K562 (cell line): ENCODE results near the gene PES1. TPM values are rescaled to one million over a fixed set of nuclear protein-coding genes. Genes with fewer than 3 reads are reported as not detected.

ENCODE experiments used
- ZNF436 ChIP-seq: fragments of 250-450, 450-650 bp; sonication (Bioruptor Pico); formaldehyde crosslinking; IDR thresholded peaks from 2 replicates; pipeline ENCODE4 v1.7.0; 2020; ENCODE audit warnings: mild to moderate bottlenecking
- polyA plus RNA-seq, 8 experiments: library from polyadenylated mRNA; depleted of rRNA in 4 of 8; stranded (reverse) in 5 of 8; unstranded in 3 of 8; fragments of >200 nt; fragmentation: Nextera tagmentation in 2 of 8; fragmentation: Illumina TruSeq in 1 of 8; extraction: Ambion mirVana in 2 of 8; extraction: Trizol in 1 of 8; gene quantifications; 2 replicates each; pipeline versions ENCODE4 v1.2.1 to v1.2.3, GENCODE V29; 2011 to 2014; ENCODE audit warnings: inconsistent platforms in 1 of 8, missing spikeins in 1 of 8
- total RNA-seq, 7 experiments: library from RNA; depleted of rRNA in 6 of 7; stranded (reverse); fragments of >200 nt in 6 of 7; fragmentation: Illumina TruSeq in 2 of 7; extraction: Trizol in 2 of 7; gene quantifications; 2 replicates each; pipeline versions ENCODE4 v1.2.1 to v1.2.3, GENCODE V29; 2011 to 2021; ENCODE audit warnings: low replicate concordance in 1 of 7
- TF ChIP-seq, protein P1 (sequence below): fragments of 450-650 bp; IDR thresholded peaks from 2 replicates; pipeline ENCODE4 v1.6.1; 2016; ENCODE audit warnings: mild to moderate bottlenecking
- TF ChIP-seq, protein P2 (sequence below): fragments of 150-350 bp; conservative IDR thresholded peaks from 2 replicates; pipeline ENCODE4 v1.6.1; 2014; ENCODE audit warnings: low read length
- TF ChIP-seq, protein P3 (sequence below), 2 experiments: IDR thresholded peaks; 2 replicates each; pipeline ENCODE4 v1.6.1; 2011; ENCODE audit warnings: borderline replicate concordance in 1 of 2, control low read depth in 1 of 2, low read depth in 1 of 2, low read length in 1 of 2, mild to moderate bottlenecking in 1 of 2, mixed read lengths in 1 of 2, moderate library complexity in 1 of 2; ENCODE audit not compliant: insufficient read depth in 1 of 2, insufficient read length in 1 of 2, poor library complexity in 1 of 2, severe bottlenecking in 1 of 2; ENCODE audit errors: extremely low read depth in 1 of 2

The PES1 gene
- total and polyA plus RNA-seq, 9 of the 15 experiments (the other 6 are each of a cell fraction or from before 2014, with no cell fraction given) = 6.5 to 158 (median 94.3) TPM

DNA sequence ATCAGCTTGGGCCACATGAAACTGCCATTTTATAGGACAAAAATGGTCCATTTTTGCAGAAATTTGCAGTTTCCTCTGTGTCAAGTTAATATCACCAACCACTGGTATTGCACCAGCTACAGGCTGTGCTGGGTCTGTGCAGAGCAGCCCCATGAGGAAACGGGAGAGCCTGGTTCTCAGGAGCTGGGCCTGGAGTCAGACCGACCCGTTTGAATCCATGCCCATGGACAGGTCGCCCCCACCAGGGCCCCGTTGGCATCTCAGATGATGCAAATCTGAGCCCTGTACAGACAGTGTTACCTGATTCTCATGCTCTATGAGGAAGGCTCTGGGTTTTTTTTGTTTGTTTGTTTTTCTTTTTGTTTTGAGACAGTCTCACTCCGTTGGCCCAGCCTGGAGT lies 35.3 kb downstream of the PES1 start (continued):
- TF ChIP-seq, protein P1, sequence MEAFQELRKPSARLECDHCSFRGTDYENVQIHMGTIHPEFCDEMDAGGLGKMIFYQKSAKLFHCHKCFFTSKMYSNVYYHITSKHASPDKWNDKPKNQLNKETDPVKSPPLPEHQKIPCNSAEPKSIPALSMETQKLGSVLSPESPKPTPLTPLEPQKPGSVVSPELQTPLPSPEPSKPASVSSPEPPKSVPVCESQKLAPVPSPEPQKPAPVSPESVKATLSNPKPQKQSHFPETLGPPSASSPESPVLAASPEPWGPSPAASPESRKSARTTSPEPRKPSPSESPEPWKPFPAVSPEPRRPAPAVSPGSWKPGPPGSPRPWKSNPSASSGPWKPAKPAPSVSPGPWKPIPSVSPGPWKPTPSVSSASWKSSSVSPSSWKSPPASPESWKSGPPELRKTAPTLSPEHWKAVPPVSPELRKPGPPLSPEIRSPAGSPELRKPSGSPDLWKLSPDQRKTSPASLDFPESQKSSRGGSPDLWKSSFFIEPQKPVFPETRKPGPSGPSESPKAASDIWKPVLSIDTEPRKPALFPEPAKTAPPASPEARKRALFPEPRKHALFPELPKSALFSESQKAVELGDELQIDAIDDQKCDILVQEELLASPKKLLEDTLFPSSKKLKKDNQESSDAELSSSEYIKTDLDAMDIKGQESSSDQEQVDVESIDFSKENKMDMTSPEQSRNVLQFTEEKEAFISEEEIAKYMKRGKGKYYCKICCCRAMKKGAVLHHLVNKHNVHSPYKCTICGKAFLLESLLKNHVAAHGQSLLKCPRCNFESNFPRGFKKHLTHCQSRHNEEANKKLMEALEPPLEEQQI = no peak
- TF ChIP-seq, protein P2, sequence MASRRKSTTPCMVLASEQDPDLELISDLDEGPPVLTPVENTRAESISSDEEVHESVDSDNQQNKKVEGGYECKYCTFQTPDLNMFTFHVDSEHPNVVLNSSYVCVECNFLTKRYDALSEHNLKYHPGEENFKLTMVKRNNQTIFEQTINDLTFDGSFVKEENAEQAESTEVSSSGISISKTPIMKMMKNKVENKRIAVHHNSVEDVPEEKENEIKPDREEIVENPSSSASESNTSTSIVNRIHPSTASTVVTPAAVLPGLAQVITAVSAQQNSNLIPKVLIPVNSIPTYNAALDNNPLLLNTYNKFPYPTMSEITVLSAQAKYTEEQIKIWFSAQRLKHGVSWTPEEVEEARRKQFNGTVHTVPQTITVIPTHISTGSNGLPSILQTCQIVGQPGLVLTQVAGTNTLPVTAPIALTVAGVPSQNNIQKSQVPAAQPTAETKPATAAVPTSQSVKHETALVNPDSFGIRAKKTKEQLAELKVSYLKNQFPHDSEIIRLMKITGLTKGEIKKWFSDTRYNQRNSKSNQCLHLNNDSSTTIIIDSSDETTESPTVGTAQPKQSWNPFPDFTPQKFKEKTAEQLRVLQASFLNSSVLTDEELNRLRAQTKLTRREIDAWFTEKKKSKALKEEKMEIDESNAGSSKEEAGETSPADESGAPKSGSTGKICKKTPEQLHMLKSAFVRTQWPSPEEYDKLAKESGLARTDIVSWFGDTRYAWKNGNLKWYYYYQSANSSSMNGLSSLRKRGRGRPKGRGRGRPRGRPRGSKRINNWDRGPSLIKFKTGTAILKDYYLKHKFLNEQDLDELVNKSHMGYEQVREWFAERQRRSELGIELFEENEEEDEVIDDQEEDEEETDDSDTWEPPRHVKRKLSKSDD = no peak
- no peak for TF ChIP-seq ZNF436 (CRISPR knock-in tag)
- TF ChIP-seq, protein P3, sequence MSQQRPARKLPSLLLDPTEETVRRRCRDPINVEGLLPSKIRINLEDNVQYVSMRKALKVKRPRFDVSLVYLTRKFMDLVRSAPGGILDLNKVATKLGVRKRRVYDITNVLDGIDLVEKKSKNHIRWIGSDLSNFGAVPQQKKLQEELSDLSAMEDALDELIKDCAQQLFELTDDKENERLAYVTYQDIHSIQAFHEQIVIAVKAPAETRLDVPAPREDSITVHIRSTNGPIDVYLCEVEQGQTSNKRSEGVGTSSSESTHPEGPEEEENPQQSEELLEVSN (IDR thresholded peaks at IDR 0.05; ENCODE audit: borderline replicate concordance in 1 of 2, extremely low read depth in 1 of 2, insufficient read depth in 1 of 2, insufficient read length in 1 of 2, low read depth in 1 of 2, low read length in 1 of 2, poor library complexity in 1 of 2, severe bottlenecking in 1 of 2) = no peak
